GM13977 (cell line): ENCODE measurements around the gene CDX2.

Experiments
- DNase-seq: peaks from one replicate; pipeline ENCODE4 v3.0.0; 2012; ENCODE audit warnings: low spot score
- in situ Hi-C: fragments of 300-500 bp; cut with MboI; formaldehyde crosslinking; loops from one replicate; pipeline ENCODE4 v1.12.0; 2022; ENCODE audit warnings: low sequenced_read_pairs, low pct_unique_long_range_greater_than_20kb, mixed read lengths, inconsistent platforms; ENCODE audit not compliant: unreplicated experiment
- TF ChIP-seq, protein P1 (sequence below): IDR thresholded peaks from 2 replicates; pipeline ENCODE4 v1.5.1; 2012; ENCODE audit warnings: mild to moderate bottlenecking, control low read depth; ENCODE audit not compliant: insufficient read depth; ENCODE audit errors: extremely low read depth, missing control alignments

CDX2 gene

DNA sequence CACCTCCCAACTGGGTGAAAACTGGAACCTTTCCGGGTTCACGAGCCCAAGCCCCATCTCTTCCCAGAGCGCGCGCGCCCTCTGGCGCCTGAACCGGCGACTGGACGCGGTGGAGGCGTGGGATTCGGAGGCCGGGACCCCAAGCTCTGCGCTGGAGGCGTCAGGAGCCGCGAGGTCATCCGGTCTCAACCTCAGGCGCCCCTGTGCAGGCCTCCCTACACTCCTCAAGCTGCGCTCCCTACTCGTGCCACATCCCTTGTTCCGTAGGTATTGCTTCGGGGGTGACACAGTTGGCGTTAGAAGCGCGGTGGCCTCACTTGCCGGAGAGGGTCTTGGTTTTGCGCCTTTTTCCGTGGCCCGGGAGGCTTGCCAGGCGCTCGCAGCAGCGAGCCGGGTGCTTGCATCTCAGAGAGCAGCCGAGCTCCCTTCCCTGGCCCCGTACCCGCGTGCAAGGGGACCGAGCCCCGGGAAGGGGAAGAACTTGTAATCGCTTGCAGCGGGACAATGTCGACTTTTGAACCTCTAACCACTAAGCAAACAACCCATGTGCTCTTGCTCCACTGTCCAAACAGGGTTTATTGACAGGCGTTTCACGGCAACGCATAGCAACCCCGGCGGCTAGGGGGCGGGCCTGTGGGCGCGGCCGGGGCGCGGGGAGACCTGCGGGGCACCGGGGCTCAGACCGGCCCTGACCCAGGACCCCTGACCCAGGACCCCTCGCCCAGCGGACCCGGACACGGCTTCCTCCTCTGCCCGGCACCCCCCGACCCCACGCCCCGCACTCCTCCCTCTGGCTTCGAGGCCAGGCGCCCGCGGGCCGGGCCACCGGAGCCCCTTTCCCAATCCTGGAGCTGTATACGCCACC lies 8.5 kb downstream of the CDX2 start:
- in situ Hi-C loops: no loop called here
- TF ChIP-seq, protein P1, sequence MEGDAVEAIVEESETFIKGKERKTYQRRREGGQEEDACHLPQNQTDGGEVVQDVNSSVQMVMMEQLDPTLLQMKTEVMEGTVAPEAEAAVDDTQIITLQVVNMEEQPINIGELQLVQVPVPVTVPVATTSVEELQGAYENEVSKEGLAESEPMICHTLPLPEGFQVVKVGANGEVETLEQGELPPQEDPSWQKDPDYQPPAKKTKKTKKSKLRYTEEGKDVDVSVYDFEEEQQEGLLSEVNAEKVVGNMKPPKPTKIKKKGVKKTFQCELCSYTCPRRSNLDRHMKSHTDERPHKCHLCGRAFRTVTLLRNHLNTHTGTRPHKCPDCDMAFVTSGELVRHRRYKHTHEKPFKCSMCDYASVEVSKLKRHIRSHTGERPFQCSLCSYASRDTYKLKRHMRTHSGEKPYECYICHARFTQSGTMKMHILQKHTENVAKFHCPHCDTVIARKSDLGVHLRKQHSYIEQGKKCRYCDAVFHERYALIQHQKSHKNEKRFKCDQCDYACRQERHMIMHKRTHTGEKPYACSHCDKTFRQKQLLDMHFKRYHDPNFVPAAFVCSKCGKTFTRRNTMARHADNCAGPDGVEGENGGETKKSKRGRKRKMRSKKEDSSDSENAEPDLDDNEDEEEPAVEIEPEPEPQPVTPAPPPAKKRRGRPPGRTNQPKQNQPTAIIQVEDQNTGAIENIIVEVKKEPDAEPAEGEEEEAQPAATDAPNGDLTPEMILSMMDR: peak; percentile 66
- DNase-seq: peak; percentile 75

- in situ Hi-C loops: no loop called here
- TF ChIP-seq, protein P1: no peak
- no peak for DNase-seq
Measured at GRCh38 chr13:27959976-27960361, 9.1 kb downstream of the CDX2 start.

GRCh38 chr13:27956576-27957300 lies 12.4 kb downstream of the CDX2 start:
- DNase-seq: no peak
- TF ChIP-seq, protein P1: no peak
- in situ Hi-C loops: no loop called here

- DNase-seq: no peak
- TF ChIP-seq, protein P1: no peak
- in situ Hi-C loops: no loop called here
Measured at GRCh38 chr13:27955014-27955591, 14.0 kb downstream of the CDX2 start.

- DNase-seq: peak; percentile 49
- in situ Hi-C loops: no loop called here
- TF ChIP-seq, protein P1: no peak
Measured at GRCh38 chr13:27954406-27954851, 14.7 kb downstream of the CDX2 start.

- in situ Hi-C loops: no loop called here
- DNase-seq: peak; percentile 92
- TF ChIP-seq, protein P1: peak; percentile 99
Measured at GRCh38 chr13:27953676-27954405, 15.3 kb downstream of the CDX2 start.
